GM10248 (cell line): ENCODE measurements around the gene ATR.

ENCODE experiments used
- CTCF ChIA-PET: fragments of 300-600 bp; sonication (Branson Sonifier 250); formaldehyde crosslinking; extraction: SDS; loops from one replicate; lab custom pipeline; 2021; ENCODE audit warnings: antibody characterized with exemption; lab: Yijun Ruan, JAX
- POLR2A ChIA-PET: fragments of 350-650 bp; sonication (Branson Sonifier 250); formaldehyde crosslinking; extraction: SDS; loops from one replicate; lab custom pipeline; 2020; ENCODE audit warnings: antibody characterized with exemption; lab: Yijun Ruan, JAX
- DNase-seq: peaks from one replicate; pipeline ENCODE4 v3.0.0; 2012; ENCODE audit errors: extremely low spot score
- CTCF ChIP-seq: IDR thresholded peaks from 2 replicates; pipeline ENCODE4 v1.5.1; 2012; ENCODE audit warnings: mild to moderate bottlenecking, low read depth; ENCODE audit errors: extremely low read depth, missing control alignments, control extremely low read depth

Gene ATR

GRCh38 chr3:142497729-142498128 is 80.8 kb downstream of the ATR start:
- no peak for DNase-seq
- no peak for TF ChIP-seq CTCF
- CTCF ChIA-PET, result interaction anchor here (1.4 to 1.9 kb wide), 2 partner anchors 9 to 14 kb away, joined by 4 to 5 read pairs; no protein-coding TSS in a partner anchor
- POLR2A ChIA-PET, result no interaction called here

- TF ChIP-seq CTCF, result no peak
- ChIA-PET POLR2A (no interaction called here), CTCF (no interaction called here)
- no peak for DNase-seq
Measured at GRCh38 chr3:142495103-142495502, 83.4 kb downstream of the ATR start.

- TF ChIP-seq CTCF, result no peak
- POLR2A ChIA-PET, result no interaction called here
- DNase-seq, result no peak
- CTCF ChIA-PET, result interaction anchor here (0.7 to 1.0 kb wide), 3 partner anchors 13 to 62 kb away, joined by 3 to 4 read pairs (median 3); no protein-coding TSS in a partner anchor
Measured at GRCh38 chr3:142492184-142492583, 86.3 kb downstream of the ATR start.

- DNase-seq, result no peak
- POLR2A ChIA-PET, result no interaction called here
- no peak for TF ChIP-seq CTCF
- CTCF ChIA-PET, result interaction anchor here (1.2 to 2.1 kb wide), 3 partner anchors 10 to 27 kb away, joined by 3 to 6 read pairs (median 3); no protein-coding TSS in a partner anchor
Measured at GRCh38 chr3:142489572-142490323, 88.8 kb downstream of the ATR start.

GRCh38 chr3:142484912-142485435 is 93.6 kb downstream of the ATR start:
- ChIA-PET CTCF (interaction anchor here (1.3 kb wide), 1 partner anchor 16 kb away, joined by 4 read pairs; no protein-coding TSS in a partner anchor), POLR2A (no interaction called here)
- DNase-seq, result no peak
- TF ChIP-seq CTCF, result no peak

GRCh38 chr3:142481196-142481595 is 97.3 kb downstream of the ATR start:
- DNase-seq, result no peak
- no peak for TF ChIP-seq CTCF
- POLR2A ChIA-PET, result no interaction called here
- CTCF ChIA-PET, result no interaction called here
